ENCODE measurements around the gene EPB41.

- TF ChIP-seq GABPA (IDR thresholded peaks at IDR 0.05; ENCODE audit: low read depth) = no peak
- TF ChIP-seq IRF3 (IDR thresholded peaks at IDR 0.05; ENCODE audit: low read depth, low read length) = no peak
- no peak for TF ChIP-seq RFX5 (IDR thresholded peaks at IDR 0.05; ENCODE audit: low read length)
- no peak for TF ChIP-seq POLR2AphosphoS5 (IDR thresholded peaks at IDR 0.05; ENCODE audit: low read depth, low read length)
- TF ChIP-seq CTCF (IDR thresholded peaks at IDR 0.05) = no peak
- TF ChIP-seq USF1 (IDR thresholded peaks at IDR 0.05; ENCODE audit: borderline replicate concordance, low read depth) = no peak
- no peak for TF ChIP-seq NFIC (IDR thresholded peaks at IDR 0.05; ENCODE audit: borderline replicate concordance)
- TF ChIP-seq, protein P1, sequence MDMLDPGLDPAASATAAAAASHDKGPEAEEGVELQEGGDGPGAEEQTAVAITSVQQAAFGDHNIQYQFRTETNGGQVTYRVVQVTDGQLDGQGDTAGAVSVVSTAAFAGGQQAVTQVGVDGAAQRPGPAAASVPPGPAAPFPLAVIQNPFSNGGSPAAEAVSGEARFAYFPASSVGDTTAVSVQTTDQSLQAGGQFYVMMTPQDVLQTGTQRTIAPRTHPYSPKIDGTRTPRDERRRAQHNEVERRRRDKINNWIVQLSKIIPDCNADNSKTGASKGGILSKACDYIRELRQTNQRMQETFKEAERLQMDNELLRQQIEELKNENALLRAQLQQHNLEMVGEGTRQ (IDR thresholded peaks at IDR 0.05; ENCODE audit: borderline replicate concordance, low read depth, low read length) = no peak
These were observed 205.0 kb downstream of the EPB41 start for GRCh38 chr1:29119121-29119929.

Measured in SK-N-SH (cell line).